ENCODE measurements around the gene KIF16B.

DNA sequence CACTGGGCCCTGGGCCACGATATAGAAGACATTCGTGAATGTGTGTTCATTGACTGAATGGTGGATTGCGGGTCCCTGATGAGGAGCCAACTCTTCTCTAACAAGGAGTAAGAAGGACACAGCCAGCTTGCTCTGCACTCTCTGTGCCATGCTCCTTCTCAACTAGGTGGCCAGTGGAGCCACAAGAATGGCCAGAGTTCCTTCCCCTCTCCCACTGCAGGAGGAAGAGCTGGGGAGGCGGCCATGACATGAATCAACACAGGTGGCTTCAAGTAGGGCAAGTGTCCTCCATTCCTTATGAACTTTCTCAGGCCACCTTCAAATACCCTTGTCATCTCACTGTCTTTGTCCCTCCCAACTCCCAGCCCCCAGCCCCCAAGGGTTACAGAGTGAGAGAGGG is 305.7 kb downstream of the KIF16B start:
- TF ChIP-seq SNAI2 (CRISPR knock-in tag; IDR thresholded peaks at IDR 0.05) (no peak), ZFP3 (CRISPR knock-in tag; IDR thresholded peaks at IDR 0.05) (no peak)

All from SK-N-SH treated with all-trans-retinoic acid at 6 μM for 48 hours (cell line).